Activated T-helper 9 cell treated with anti-CD3 and anti-CD28 coated beads, Interleukin-2, amount 50 U/mL, for 16 hours (primary cell): ENCODE measurements around the gene KIF11.

ENCODE experiments used
- DNase-seq: peaks from one replicate; pipeline ENCODE4 v3.0.0-alpha.2; 2020; ENCODE audit warnings: low read depth

The KIF11 gene

DNA sequence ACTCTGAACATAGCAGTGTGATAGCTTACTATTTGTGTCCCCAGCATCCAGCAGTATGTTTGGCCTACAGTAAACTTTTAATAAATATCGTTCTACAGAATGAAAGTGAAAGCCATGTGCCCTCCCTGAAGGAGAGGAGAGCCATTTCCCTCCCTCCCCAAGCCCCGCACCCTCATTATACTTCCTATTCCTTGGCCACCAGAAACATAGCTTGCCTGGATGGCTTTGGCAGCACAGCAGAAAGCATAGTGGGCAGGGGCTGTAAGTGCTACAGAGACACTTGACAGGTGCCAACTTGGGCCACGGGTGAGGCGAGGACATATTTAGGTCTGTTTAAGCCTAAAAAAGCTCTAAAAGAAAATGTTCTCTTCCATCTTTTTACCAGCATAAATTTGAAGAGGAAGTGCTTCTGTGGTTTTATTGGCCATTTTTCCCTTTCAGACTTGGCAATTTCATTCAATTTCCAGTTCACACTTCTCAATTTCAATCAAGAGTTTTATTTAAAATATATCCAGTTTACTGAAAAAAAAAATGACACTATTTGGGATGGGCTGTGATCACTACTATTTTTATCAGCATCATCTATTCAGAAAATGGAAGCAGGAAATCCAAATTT is 109.5 kb downstream of the KIF11 start:
- no peak for DNase-seq
